ENCODE results near the gene MIB1. TPM values are rescaled to one million over a fixed set of nuclear protein-coding genes. Genes with fewer than 3 reads are reported as not detected.

MIB1 gene
- total RNA-seq, 1 donor from 2014 or later: 16.5 TPM

DNA sequence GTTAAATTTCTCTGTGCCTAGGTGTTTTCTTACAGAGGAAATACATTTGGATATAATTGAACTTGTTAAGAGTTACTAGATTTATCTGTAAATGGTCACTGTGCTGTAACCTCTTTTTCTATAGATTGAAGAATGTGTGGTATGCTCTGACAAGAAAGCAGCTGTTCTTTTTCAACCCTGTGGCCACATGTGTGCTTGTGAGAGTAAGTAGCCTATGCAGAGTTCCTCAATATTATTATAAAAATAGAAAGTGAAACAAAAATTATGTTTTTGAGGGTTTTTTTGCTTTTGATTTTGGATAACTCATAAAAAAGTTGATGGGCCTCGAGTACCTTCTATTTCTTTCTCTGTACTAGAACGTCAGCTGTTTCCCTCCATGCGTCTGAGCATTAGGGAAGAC is 112.4 kb downstream of the MIB1 start:
- intact Hi-C loops (cut with DNase I): no loop called here
- DNase-seq (no peak), ATAC-seq (ENCODE audit: poor library complexity) (no peak)

DNA sequence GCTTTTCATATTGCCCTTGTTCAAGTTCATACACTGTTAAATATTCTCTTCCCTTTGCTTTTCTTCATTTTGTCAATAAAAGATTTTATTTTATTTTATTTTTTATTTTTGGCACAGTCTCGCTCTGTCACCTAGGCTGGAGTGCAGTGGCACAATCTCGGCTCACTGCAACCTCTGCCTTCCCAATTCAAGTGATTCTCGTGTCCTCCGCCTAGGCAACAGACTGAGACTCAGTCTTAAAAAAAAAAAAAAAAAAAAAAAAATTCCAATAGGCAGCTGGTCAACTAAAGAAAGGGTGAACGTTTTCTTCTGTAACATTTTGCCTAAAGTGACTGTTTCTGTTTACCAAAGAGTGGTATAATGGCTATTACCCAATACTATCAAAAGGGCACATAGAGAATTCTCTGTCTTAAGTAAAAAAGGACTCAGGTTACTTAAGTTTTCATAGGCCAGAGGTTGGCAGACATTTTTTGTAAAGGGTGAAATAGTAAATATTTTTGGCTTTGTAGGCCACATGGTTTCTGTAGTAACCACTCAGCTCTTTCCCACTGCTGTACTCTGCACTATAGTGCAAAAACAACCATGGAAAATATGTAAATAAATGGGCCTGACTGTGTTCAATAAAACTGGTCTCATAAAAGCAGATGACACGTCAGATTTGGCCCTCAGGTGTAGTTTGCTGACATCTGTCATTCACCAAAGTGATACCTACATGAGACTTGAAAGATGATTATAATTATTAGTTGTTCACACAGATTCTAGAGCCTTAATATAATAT is 113.4 kb downstream of the MIB1 start:
- no peak for DNase-seq
- no peak for ATAC-seq (ENCODE audit: poor library complexity)
- intact Hi-C loops (cut with DNase I): no loop called here

DNA sequence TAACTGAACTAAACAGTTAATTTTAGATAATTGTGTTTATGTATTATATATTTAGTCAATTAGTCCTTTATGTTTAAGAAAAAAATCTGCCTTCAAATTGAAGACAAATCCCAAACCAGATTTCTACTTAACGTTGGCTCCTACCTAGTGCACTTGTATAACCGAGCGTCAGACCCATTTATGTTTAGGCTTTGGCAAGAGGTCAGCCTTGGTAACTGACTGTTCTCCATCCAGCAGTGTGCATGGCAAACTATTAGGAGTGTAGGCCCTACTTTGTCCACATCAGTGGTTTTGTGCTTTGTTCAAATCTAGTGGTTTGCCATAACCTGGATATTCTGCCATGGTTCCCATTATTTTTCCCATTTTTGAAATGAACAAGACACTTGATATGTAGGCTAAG is 114.8 kb downstream of the MIB1 start:
- no peak for DNase-seq
- intact Hi-C loops (cut with DNase I): no loop called here
- ATAC-seq (ENCODE audit: poor library complexity): no peak

DNA sequence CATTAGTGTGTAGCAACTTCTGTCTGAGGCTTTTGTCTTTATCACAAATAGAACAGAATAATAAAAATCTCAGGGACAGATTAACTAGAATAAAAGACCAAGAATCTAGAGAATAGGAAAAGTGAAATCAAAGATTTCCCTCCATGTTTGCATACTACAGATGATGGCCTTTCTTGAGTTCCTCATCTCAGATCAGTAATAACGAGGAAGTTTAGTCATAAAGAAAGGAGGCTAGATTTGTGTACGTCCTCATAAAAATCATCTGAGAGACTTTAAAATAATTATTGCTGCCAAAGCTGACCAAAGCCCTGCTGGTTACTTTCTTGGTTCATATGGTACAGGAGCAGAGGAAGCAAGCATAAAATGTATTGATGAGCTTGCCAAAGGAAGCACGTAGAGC is 117.3 kb downstream of the MIB1 start:
- intact Hi-C loops (cut with DNase I): no loop called here
- ATAC-seq (ENCODE audit: poor library complexity): no peak

DNA sequence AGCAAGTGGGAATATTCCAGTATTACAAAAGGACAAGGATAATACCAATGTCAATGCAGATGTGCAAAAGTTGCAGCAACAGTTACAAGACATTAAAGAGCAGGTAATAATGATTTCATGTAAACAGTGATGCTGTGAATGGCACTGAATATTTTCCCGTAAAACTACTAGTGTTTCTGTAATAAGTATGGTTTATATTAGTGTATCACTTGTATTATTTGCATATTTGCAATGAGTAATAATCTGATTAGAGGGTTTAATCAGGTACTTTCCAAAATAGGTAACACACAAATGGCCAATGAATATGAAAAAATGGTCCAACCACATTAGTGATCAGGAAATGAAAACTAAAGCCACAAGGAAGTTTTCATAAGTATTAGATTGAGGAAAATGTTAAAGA is 118.0 kb downstream of the MIB1 start:
- no peak for DNase-seq
- intact Hi-C loops (cut with DNase I): no loop called here

More for the DNA sequence above, 117.3 kb downstream of the MIB1 start:
- DNase-seq: no peak

DNA sequence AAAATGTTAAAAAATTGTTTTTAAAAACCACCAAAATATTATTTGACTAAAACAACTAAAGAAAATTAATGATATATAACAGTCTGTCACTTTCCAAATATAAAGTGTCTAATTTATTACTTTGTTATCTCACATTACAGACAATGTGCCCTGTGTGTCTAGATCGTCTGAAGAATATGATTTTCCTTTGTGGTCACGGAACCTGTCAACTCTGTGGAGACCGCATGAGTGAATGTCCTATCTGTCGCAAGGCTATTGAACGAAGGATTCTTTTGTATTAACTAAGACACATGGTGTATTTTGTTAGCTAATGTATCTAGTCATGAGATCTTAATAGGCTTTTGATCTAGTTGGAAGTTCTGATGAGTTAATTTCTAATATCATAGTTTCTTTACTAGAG is 123.8 kb downstream of the MIB1 start:
- intact Hi-C loops (cut with DNase I): no loop called here
- no peak for ATAC-seq (ENCODE audit: poor library complexity)
- DNase-seq: no peak

More for the DNA sequence above, 118.0 kb downstream of the MIB1 start:
- ATAC-seq (ENCODE audit: poor library complexity): no peak

DNA sequence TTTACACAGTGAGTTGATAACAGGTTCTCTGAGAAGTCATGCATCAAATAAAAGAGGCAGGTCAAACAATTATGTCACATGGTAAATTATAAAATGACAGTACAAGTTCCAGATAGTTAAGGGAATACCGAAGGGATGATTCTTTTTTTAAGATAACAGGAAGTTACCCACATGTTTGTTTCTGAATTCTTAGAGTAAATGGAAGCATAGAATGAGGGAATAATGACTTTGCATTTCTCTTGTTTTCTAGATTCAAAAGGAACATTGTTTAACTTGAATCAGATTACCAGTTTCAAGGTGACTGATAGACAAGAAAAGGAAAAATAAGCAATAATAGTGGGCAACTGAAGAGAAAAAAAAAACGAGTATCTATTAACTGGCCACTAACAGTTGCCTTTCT is 124.5 kb downstream of the MIB1 start:
- DNase-seq: no peak
- intact Hi-C loops (cut with DNase I): no loop called here
- ATAC-seq (ENCODE audit: poor library complexity): no peak

DNA sequence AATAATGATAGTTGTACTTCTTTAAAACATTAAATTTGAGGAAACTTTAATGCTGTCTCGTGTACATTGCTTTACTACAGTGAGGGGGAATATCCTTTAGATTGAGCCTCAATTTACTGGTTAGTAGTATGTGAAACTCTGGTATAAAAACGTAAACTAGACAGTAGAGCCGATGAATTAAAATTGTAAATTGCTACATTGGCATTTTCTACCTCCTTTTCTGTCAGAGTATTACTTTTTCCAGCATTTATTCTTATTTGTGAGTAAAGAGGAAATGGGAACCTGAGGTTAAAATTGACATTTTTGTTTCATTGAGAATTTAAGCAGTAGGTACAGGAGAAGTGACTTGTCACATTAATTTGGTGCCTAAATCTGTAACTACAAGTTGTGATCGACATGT is 128.2 kb downstream of the MIB1 start:
- ATAC-seq (ENCODE audit: poor library complexity): no peak
- DNase-seq: no peak
- intact Hi-C loops (cut with DNase I): no loop called here

DNA sequence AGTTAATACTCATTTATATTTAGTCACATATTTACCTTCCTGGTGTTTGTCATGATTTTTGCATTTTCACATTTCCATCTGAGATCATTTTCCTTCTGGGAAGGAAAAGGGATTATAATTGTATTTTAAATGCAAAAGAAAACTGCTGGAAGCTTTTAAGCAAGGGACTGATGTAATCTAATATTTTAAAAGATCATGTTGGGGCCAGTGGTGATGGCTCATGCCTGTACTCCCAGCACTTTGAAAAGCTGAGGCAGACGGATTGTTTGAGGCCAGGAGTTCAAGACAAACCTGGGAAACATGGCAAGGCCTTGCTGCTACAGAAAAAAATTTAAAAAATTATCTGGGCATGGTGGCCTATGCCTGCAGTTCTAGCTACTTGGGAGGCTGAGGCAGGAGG is 149.0 kb downstream of the MIB1 start:
- ATAC-seq (ENCODE audit: poor library complexity) (no peak), DNase-seq (no peak)
- intact Hi-C loops (cut with DNase I): no loop called here

DNA sequence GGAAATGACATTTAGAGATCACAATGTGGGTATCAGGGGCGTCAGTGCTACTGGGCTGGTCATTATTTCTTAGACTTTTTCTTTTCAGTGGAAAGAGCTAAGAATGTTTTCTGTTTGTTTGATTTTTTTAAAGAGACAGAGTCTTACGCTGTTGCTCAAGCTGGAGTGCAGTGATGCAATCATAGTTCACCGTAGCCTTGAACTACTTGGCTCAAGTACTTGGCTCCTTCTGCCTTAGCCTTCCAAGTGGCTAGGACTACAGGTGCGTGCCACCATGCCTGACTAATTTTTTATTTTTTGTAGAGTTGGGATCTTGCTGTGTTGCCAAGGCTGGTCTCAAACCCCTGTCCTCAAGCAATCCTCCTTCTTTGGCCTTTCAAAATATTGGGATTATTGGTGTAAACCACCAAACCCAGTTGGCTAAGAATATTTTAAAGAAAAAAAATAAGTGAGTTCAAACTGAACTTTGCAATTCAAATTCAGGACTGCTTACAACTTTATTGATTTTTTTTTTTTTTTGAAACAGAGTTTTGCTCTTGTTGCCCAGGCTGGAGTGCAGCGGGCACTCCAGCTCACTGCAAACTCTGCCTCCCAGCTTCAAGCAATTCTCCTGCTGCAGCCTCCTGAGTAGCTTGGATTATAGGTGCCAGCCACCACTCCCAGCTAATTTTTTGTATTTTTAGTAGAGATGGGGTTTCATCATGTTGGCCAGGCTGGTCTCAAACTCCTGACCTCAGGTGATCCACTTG is 154.2 kb downstream of the MIB1 start:
- intact Hi-C loops (cut with DNase I): no loop called here
- DNase-seq (no peak), ATAC-seq (ENCODE audit: poor library complexity) (no peak)

DNA sequence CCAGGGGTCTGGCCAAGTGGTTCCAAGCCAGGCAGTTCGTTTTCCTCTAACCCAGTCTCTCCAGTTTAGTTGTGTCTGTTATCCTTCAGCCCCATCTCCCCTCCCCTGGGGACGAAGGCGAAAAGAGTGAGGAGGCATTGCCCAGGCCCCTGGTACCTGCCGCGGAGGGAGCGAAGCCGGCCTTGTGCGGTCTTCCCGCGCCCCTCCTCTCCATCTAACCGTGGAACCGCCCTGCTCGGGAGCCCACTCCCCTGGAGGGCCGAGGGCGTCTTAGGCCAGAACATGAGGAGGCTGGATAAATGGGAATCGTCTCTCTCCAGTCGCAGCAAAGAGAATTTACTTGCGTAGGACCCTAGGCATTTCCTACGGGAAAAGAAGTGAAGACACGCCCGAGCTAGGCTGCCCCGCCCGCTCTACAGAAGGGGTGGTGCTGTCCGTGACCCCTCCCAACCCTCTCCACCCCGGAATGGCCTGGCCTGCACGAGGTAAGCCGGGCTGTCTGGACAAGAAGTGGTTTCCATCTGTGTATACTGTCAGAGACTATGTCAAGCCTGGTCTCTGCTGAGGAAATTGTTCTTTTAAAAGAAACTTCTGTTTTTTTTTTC is 156.2 kb downstream of the MIB1 start:
- intact Hi-C loops (cut with DNase I): no loop called here
- peak; percentile 44 for ATAC-seq (ENCODE audit: poor library complexity)
- DNase-seq: no peak

DNA sequence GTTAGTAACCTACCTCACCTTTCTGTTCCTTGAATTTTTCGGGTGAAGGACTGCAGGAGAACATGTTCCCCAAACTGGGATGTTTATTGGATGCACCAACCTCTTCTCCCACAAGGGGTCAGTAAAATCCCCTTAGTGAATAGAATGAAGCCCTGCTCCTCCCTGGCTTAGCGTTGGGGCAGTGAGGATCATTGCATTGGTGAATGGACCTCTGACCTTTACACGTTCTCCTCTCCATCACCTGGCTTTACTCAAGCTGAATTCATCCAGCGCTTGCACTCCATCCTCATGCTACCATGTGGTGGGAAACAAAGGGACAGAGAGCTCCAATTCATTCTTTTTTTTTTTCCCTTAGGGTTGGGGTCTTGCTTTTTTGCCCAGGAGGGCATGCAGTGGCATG is 157.2 kb downstream of the MIB1 start:
- ATAC-seq (ENCODE audit: poor library complexity) (peak; percentile 86), DNase-seq (no peak)
- intact Hi-C loops (cut with DNase I): no loop called here

DNA sequence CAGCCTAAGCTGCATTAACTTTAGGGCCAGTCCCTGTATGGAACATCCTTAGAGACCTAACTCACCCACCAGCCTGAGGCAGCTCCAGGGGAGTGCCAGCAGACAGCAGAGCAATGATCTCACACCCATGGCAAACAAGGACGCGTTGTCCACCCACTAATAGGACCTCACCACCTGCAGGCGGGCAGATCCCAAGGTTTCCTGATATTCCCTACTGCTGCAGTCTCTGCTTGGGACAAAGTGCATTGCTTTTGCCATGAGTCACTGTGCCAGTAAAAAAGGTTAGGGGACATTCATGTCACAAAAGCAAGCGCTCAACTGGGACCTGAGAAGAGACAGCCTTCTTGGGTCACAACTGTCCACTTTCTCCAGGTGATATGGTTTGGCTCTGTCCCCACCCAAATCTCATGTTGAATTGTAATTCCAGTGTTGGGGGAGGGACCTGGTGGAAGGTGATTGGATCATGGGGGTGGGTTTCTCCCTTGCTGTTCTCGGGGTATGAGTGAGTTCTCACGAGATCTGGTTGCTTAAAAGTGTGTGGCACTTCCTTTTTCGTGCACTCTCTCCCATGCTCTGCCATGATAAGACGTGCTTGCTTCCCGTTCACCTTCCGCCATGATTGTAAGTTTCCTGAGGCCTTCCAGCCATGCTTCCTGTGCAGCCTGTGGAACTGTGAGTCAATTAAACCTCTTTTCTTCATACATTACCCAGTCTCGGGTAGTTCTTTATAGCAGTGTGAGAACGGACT is 160.2 kb downstream of the MIB1 start:
- DNase-seq: no peak
- intact Hi-C loops (cut with DNase I): no loop called here
- ATAC-seq (ENCODE audit: poor library complexity): no peak

DNA sequence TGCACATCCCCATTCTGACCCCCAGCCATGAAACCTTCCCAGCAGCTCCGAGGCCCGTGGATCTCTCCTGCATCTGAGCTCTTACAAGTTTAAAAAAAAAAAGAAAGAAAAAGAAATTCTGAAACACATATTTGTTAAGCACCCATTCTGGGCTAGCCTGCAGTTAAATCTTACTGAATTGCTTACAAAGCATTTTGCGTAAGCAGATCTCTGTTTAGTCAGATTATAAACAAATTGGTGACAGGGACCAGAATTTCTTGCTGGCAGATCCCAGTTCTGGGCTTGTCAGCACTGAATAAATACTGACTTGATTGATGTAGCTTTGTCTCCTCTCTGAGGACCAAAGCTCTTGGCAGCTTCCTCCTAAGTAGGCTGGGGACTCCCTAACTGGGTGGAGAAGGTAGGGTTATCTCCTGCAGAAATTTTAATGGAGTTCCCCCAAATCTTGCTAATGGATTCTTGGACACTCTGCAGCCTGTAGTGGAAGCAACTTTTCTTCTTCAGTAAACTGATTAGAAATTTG is 160.9 kb downstream of the MIB1 start:
- intact Hi-C loops (cut with DNase I): no loop called here
- no peak for ATAC-seq (ENCODE audit: poor library complexity)
- DNase-seq: no peak

DNA sequence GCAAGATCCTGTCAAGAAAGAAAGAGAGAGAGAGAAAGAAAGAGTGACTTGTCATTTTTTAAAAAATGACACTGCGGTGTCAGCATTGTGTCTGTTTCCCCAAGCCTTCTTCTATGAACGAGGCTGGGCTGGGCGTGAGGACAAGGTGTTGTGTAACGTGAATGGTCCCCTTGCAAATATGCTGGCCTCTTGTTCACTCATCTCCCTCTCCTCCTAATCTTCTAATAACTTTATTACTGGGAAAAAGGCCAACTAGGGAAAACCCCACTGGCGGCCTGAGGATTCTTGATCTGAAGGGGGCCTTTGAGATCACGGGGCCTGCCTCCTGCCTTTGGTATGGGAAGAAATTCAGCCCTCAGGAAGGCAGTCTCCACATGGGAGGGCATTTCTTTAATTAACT is 163.1 kb downstream of the MIB1 start:
- DNase-seq: no peak
- ATAC-seq (ENCODE audit: poor library complexity): no peak
- intact Hi-C loops (cut with DNase I): no loop called here

DNA sequence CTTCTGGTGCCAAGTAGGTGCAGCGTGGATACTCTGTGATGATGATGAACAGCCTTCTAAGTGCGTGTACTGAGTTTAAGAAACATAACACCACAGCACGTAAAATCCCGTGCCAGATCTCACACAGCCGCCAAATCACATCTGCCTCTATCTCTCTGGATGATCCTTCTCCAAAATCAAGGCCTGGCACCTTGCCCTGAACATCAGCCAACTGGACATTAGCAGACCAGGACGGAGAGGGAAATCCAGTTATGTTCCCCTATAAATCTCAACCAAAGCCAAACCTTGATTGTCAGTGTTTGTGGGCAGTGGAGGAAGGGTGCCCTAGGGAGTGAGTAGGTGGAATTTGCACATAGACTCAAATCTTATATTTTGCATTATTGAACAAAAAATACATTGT is 164.3 kb downstream of the MIB1 start:
- intact Hi-C loops (cut with DNase I): no loop called here
- DNase-seq (peak; percentile 48), ATAC-seq (ENCODE audit: poor library complexity) (no peak)

DNA sequence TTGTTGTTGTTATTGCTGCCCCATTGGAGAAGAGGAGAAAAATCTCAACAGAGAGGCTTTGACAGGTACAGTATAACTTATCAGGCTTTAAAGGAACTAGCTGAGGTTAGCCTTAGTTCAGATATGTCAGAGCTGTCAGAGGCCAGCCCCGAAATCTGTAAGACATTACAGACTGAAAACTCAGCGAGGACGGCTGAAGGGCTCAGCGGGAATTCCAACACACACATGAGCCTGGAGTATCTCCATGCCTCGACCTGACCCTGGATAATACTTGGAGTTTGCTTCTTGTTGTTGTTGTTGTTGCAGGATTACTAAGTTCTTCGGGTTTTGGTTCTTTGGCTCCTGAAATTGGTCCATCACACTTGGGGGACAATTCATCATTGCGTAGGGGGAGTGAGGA is 166.9 kb downstream of the MIB1 start:
- intact Hi-C loops (cut with DNase I): no loop called here
- DNase-seq (no peak), ATAC-seq (ENCODE audit: poor library complexity) (no peak)

DNA sequence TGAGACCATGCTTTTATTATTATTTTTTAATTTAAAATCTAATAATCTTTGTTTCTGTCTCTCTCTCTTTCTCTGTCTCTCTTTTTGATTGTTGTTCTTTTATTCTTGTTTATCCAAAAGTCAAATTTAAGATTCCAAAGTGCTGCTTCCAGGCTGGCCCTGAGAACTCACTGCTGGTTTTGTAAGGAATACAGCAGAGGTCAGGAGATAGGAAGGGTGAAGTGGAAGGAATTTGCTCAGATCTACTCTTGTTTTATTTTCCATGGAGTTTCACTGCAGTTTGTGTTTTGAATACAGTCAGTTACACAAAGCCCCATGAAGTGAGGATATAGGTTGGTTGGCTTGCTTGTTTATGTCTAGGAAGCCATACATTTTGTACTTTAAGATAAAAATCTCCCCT is 168.1 kb downstream of the MIB1 start:
- ATAC-seq (ENCODE audit: poor library complexity) (no peak), DNase-seq (no peak)
- intact Hi-C loops (cut with DNase I): no loop called here

DNA sequence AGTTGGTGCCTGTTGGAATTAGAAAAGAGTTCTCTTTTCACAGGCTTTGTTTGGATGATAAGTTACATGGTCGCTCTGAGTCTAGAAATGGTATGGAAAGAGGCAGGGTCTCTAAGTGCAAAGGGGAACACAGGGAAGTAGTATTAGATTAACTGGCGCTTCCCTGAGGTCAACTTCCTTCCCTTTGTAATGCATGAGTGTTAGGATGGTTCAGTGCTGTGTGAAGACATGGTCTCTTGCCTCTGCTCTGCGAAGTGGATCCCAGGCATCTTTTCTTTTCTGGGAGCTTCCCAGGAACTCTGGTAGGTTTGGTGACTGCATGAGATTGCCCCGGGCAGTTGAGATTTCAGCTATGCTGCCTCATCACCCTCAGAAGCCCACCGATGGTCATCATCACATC is 170.3 kb downstream of the MIB1 start:
- no peak for ATAC-seq (ENCODE audit: poor library complexity)
- intact Hi-C loops (cut with DNase I): loop anchor here (10.0 kb wide), 1 partner anchor 254 kb away; the partner anchor contains the start of gene GATA6
- no peak for DNase-seq
